GM18873 (cell line): ENCODE data around the gene SLC31A1.

Experiments used
- ATAC-seq: cut with Tn5 transposase; IDR thresholded peaks from one replicate; pipeline ENCODE4 v1.9.1; 2021; ENCODE audit warnings: mild to moderate bottlenecking, moderate library complexity, moderate number of reproducible peaks; ENCODE audit not compliant: unreplicated experiment, low FRiP score

Gene SLC31A1

DNA sequence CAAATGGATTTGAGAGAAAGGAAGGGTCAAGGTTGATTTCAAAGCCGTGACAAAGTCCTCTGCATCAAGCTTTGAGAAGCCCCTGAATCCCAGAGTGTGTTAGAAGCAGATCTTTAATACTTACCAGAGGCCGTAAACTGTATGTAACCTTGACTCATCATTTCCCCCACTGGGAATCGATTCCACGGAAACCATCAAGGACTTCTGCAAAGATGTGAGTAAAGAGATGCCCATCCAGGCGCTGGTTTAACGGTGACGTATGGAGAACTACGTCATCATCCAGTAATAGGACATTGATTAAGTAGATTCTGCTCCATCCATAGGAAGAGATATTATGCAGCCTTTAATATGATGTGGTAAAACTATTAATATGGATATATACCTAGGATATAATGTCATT lies 80.2 kb downstream of the SLC31A1 start:
- ATAC-seq = no peak

DNA sequence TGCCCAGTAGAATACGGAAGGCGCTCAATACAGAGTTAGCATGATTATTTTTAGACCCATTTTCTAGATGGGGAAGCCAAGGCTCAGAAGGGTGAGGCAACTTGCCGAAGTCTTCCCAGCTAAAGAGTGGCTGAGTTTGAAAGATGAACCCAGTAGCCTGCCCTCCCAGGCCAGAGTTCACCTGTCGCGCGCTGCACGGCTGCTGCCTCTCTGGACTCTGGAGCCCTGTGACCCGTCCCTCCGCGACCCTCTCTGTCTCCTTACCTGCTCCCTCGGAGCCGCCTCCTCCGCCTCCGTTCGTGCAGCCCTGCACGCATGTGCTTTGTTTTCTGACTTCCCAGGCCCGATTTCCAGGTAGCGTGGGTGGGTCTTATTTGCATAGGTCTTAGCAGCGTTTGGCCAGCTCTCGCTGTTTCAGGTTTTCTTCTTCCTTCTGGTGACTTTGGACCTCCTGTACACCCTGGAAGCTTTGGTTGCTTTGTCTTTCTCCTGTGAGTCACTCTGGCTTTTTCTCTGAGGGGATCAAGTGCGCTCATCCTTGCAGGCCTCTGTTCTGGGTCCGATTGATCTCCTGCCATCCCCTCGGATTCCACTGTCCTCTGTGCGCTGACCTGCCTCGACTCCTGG lies 81.6 kb downstream of the SLC31A1 start, which contains the start of gene RNF183:
Gene RNF183, minus strand, starts transcription at position 585 of the 627 bp plus-strand sequence. CDS start 5,192 bp downstream, outside the sequence.
- no peak for ATAC-seq

GRCh38 chr9:113306566-113306965 lies 85.2 kb downstream of the SLC31A1 start:
- no peak for ATAC-seq

DNA sequence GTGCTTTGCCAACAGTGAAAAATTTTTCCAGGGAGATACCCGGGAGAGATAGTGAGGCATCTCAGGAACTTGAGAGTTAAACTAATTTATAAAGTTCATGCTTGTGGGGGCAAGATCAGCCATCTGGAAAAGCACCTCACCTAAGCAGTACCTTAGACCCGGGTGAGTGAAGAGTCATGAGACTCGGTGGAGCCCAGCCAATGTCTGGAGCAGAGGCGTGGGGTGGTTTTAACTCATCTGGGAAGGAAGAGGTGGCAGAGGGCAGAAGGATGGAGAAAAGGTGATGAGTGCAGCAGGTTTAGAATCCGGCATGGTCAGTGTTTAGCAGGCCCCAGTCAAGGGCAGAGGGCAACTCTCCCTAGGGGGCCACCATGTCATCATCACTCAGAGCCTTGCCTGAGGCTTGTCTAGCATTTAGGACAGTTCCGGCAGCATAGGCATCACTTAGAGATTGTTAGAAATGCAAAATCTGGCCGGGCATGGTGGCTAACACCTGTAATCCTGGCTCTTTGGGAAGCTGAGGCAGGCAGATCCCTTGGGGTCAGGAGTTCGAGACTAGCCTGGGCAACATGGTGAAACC lies 86.1 kb downstream of the SLC31A1 start:
- no peak for ATAC-seq

GRCh38 chr9:113309204-113309813 lies 88.0 kb downstream of the SLC31A1 start:
- no peak for ATAC-seq

DNA sequence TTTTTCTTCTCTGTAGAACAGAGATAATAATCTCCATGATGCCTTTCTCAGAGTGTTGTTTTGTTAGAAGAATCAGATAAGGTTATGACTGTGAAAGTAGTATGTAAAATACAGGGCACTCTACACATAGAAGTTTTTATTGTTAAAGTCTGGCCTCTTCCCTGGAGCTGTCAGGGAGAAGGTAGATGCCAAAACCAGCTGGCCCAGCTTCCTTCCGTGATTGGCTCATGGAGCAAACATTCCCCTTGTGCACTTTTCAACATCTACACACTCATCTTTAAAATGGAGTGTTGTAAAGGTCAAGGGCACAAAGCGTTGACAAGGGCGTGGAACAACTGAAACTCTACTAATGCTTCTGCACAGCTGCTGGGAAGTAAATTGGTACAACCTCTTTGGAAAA lies 89.2 kb downstream of the SLC31A1 start:
- ATAC-seq = no peak

DNA sequence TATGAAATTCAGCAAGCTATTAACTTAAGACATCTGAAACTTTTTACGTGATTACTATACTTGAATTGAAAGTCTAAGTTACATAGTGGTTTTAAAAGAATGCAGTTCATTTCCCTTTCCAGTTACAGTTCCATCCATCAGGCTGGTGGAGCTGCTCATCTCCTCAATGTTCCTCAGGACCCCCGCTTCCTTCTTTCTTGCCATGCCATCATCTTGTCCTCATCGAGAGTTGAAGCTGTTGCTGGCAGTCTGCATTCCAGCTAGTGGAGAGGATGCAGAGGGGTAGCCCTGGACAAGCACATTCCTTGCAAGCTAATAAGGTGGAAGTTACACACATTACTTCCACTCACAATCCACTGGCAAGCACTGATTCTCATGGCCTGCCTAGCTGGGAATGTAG lies 90.6 kb downstream of the SLC31A1 start:
- no peak for ATAC-seq

DNA sequence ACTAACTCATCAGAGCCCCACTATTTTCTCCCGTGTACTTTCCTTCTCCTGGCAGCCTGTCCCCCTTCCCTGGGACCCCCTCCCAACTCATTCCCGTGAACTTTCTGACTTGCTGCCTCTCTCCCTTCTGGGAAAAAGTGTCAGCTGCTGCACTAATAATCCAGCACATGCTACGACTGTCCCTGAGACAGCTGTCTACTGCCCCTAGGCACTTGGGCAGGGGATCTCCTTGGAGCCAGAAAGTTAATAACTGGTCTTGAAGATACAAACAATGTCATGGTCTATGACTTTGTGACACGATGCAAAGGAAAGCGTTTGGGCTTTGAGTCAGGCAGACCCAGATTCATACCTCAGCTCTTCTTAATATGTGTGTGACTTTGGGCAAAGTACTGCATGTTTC lies 91.9 kb downstream of the SLC31A1 start:
- no peak for ATAC-seq
